ENCODE measurements around the gene ETV6.

DNA sequence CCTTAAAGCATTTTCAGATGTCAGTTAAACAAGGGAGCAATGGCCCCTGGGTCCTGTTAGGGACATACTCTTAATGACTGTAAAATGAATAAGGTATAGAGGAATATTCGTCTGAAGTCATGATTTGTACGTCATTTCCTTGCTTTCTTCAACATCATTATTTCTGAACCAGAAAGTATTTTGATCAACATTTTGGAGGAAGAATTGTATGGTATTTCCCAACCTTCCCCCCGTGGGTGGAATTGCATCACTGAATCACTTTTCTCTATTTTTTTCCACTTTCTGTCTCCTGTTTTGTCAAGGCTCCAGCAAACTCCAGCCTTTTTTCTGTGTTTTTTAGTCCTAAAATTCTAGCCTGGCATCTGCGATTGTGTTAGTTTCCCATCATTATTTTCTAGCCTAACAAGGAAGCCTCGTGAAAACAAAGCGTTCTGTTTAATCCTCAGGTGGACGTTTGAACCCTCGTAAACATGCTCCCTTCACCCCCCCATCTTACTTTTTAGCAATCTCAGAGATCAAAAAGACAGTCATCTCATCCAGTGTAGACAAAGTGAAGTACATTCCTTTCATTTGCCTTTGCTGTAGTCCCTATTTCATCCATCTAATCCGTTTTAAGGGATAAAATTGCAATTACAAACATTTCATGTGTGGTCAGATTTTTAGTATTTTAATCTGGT is 62.3 kb downstream of the ETV6 start:
- no peak for TF ChIP-seq EZH2 (IDR thresholded peaks at IDR 0.05; ENCODE audit: borderline replicate concordance, low read depth, low read length, severe bottlenecking)
- TF ChIP-seq, protein P1, sequence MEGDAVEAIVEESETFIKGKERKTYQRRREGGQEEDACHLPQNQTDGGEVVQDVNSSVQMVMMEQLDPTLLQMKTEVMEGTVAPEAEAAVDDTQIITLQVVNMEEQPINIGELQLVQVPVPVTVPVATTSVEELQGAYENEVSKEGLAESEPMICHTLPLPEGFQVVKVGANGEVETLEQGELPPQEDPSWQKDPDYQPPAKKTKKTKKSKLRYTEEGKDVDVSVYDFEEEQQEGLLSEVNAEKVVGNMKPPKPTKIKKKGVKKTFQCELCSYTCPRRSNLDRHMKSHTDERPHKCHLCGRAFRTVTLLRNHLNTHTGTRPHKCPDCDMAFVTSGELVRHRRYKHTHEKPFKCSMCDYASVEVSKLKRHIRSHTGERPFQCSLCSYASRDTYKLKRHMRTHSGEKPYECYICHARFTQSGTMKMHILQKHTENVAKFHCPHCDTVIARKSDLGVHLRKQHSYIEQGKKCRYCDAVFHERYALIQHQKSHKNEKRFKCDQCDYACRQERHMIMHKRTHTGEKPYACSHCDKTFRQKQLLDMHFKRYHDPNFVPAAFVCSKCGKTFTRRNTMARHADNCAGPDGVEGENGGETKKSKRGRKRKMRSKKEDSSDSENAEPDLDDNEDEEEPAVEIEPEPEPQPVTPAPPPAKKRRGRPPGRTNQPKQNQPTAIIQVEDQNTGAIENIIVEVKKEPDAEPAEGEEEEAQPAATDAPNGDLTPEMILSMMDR (IDR thresholded peaks at IDR 0.05; ENCODE audit: borderline replicate concordance, extremely low read depth, low read length, poor library complexity, severe bottlenecking): no peak
